HG03139 (cell line): ENCODE results near the gene RPS19BP1.
A peak's percentile ranks its signal among the peaks of the same experiment; 100 is the strongest.

Source experiments
- ATAC-seq: cut with Tn5 transposase; IDR thresholded peaks from one replicate; pipeline ENCODE4 v1.9.1; 2021; ENCODE audit not compliant: unreplicated experiment

The RPS19BP1 gene

GRCh38 chr22:39532215-39533073 lies at the start of gene RPS19BP1:
RPS19BP1 (minus strand) TSS chr22:39532748; CDS start chr22:39532738, 10 bp downstream.
- peak; percentile 72 for ATAC-seq

- no peak for ATAC-seq
Observed at GRCh38 chr22:39581303-39581702, 48.8 kb upstream of the RPS19BP1 start.

- no peak for ATAC-seq
Observed at GRCh38 chr22:39580795-39581194, 48.2 kb upstream of the RPS19BP1 start.

- no peak for ATAC-seq
Observed at GRCh38 chr22:39580006-39580441, 47.5 kb upstream of the RPS19BP1 start.

- ATAC-seq: no peak
Observed at GRCh38 chr22:39577900-39578299, 45.4 kb upstream of the RPS19BP1 start.

- ATAC-seq: no peak
Observed at GRCh38 chr22:39577366-39577765, 44.8 kb upstream of the RPS19BP1 start.

GRCh38 chr22:39576027-39576426 lies 43.5 kb upstream of the RPS19BP1 start:
- ATAC-seq: no peak

GRCh38 chr22:39575552-39575825 lies 42.9 kb upstream of the RPS19BP1 start:
- ATAC-seq: no peak

GRCh38 chr22:39574779-39575551 lies 42.4 kb upstream of the RPS19BP1 start:
- ATAC-seq: no peak

GRCh38 chr22:39571538-39571937 lies 39.0 kb upstream of the RPS19BP1 start:
- no peak for ATAC-seq

GRCh38 chr22:39570665-39571064 lies 38.1 kb upstream of the RPS19BP1 start, which contains the start of gene CACNA1I:
CACNA1I (plus strand) TSS chr22:39570753; CDS start chr22:39570753, 0 bp downstream.
- ATAC-seq: no peak

GRCh38 chr22:39570226-39570625 lies 37.7 kb upstream of the RPS19BP1 start:
- ATAC-seq: no peak

GRCh38 chr22:39569066-39569465 lies 36.5 kb upstream of the RPS19BP1 start:
- no peak for ATAC-seq

GRCh38 chr22:39568278-39568981 lies 35.9 kb upstream of the RPS19BP1 start:
- no peak for ATAC-seq

GRCh38 chr22:39567135-39567946 lies 34.8 kb upstream of the RPS19BP1 start:
- ATAC-seq: no peak

- ATAC-seq: no peak
Observed at GRCh38 chr22:39565414-39565944, 32.9 kb upstream of the RPS19BP1 start.

- ATAC-seq: no peak
Observed at GRCh38 chr22:39563571-39564428, 31.3 kb upstream of the RPS19BP1 start.

- ATAC-seq: no peak
Observed at GRCh38 chr22:39562839-39563489, 30.4 kb upstream of the RPS19BP1 start.

- no peak for ATAC-seq
Observed at GRCh38 chr22:39560127-39560526, 27.6 kb upstream of the RPS19BP1 start.
